Common myeloid progenitor, CD34-positive (primary cell): Measurements from ENCODE around the gene AGBL4.

ENCODE experiments used
- CTCF ChIA-PET: fragments of 350-600 bp; sonication (Branson Sonifier 250); formaldehyde crosslinking; loops from one replicate; lab custom pipeline; 2021; ENCODE audit warnings: antibody characterized with exemption; lab: Charles Lee
- POLR2A ChIA-PET: fragments of 350-600 bp; sonication (Branson Sonifier 250); formaldehyde crosslinking; loops from one replicate; lab custom pipeline; 2021; ENCODE audit warnings: antibody characterized with exemption; lab: Charles Lee
- DNase-seq, 3 donors: peaks; one replicate each; pipeline versions ENCODE4 v3.0.0 to v3.0.0-alpha.2; 2013
- H3K27ac ChIP-seq, 2 experiments: 1 replicate in 1 of 2; 2 replicates in 1 of 2; pipeline ENCODE4 v1.7.0; 2013; ENCODE audit warnings: inconsistent platforms in 2 of 2, low read length in 2 of 2, mild to moderate bottlenecking in 2 of 2, low read depth in 1 of 2, moderate library complexity in 1 of 2; ENCODE audit not compliant: severe bottlenecking in 2 of 2, insufficient read depth in 1 of 2, poor library complexity in 1 of 2
- H3K27me3 ChIP-seq, 5 experiments: replicated peaks in 2 of 5; 1 replicate in 3 of 5; 2 replicates in 2 of 5; pipeline versions ENCODE4 v1.6.1 to v1.7.0; 2013; ENCODE audit warnings: low read length in 4 of 5, mild to moderate bottlenecking in 2 of 5, moderate library complexity in 2 of 5, inconsistent platforms in 1 of 5; ENCODE audit not compliant: insufficient read depth in 5 of 5, control insufficient read depth in 4 of 5
- H3K36me3 ChIP-seq, 4 experiments: 1 replicate in 2 of 4; 2 replicates in 2 of 4; pipeline versions ENCODE4 v1.6.1 to v1.7.0; 2013; ENCODE audit warnings: low read length in 3 of 4, control low read depth in 1 of 4, mild to moderate bottlenecking in 1 of 4; ENCODE audit not compliant: control insufficient read depth in 4 of 4, insufficient read depth in 4 of 4
- H3K4me1 ChIP-seq, 4 experiments: 1 replicate in 3 of 4; 2 replicates in 1 of 4; pipeline versions ENCODE4 v1.6.1 to v1.7.1; 2013; ENCODE audit warnings: low read length in 3 of 4, mild to moderate bottlenecking in 3 of 4, control low read depth in 1 of 4, inconsistent platforms in 1 of 4, moderate library complexity in 1 of 4; ENCODE audit not compliant: control insufficient read depth in 4 of 4, insufficient read depth in 4 of 4; ENCODE audit errors: control extremely low read depth in 1 of 4
- H3K4me3 ChIP-seq, 7 experiments: 1 replicate in 4 of 7; 2 replicates in 3 of 7; pipeline versions ENCODE4 v1.5.1 to v1.7.0; 2013; ENCODE audit warnings: mild to moderate bottlenecking in 7 of 7, low read length in 6 of 7, moderate library complexity in 6 of 7, inconsistent platforms in 2 of 7, low read depth in 2 of 7, control low read depth in 1 of 7; ENCODE audit not compliant: insufficient read depth in 4 of 7, control insufficient read depth in 1 of 7; ENCODE audit errors: extremely low read depth in 1 of 7
- H3K9me3 ChIP-seq, 5 experiments: 1 replicate in 4 of 5; 2 replicates in 1 of 5; pipeline versions ENCODE4 v1.6.1 to v1.7.1; 2013; ENCODE audit warnings: low read length in 4 of 5, mild to moderate bottlenecking in 2 of 5, inconsistent platforms in 1 of 5, low read depth in 1 of 5, moderate library complexity in 1 of 5; ENCODE audit not compliant: control insufficient read depth in 4 of 5, insufficient read depth in 2 of 5; ENCODE audit errors: control extremely low read depth in 1 of 5
- WGBS: methylation state at CpG from one replicate; pipeline ENCODE4 v1.1.5; 2013; ENCODE audit not compliant: insufficient coverage; 5-methylcytosine and 5-hydroxymethylcytosine counted together

AGBL4 gene

DNA sequence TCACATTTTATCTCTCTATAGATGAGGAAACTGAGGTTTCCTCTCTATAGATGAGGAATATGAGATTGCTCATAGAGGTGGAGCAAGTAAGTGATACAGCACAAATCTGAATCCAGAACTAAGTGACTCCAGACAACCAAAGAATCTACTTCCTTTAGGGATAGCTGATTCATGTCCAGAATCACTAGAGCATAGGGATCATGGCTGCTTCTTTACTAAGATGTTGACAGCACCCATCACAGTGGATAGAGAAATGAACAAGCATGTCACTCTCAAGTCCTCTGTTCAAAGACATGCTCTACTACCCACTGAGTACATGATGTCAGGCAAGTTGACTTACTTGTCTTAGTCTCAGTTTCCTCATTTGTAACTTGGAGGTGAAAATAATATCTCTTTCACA is 1435.7 kb downstream of the AGBL4 start:
- H3K27ac ChIP-seq: no peak overlapping the region
- ChIA-PET CTCF (no interaction called here), POLR2A (no interaction called here)
- no peak overlapping the region for H3K4me3 ChIP-seq
- H3K27me3 ChIP-seq: peaks cover 0 to 3% (median 0%) of the 10 kb centered on the region in 5 experiments
- no peaks in the 10 kb centered on the region for H3K36me3 ChIP-seq
- H3K9me3 ChIP-seq: no peaks in the 10 kb centered on the region
- no peaks in the 10 kb centered on the region for H3K4me1 ChIP-seq
- DNase-seq: no peak

DNA sequence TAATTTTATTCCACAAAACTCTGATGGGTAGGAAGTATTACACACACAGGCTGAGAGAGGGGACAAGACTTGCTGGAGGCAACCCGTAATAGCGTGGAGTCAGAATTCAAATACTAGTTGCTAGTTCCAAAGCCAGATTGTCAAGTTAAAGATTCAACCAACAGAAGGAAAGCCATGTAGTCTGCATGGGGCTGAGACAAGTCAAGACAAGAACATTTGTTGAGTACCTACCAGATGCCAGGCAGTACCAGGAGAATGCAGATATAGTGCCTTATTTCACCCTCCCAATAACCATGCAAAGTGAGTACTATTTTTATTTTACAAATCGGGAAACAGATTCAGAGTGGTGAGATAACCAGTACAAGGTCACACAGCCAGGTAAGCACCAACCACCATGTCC is 1441.3 kb downstream of the AGBL4 start:
- ChIA-PET POLR2A (no interaction called here), CTCF (interaction anchor here (0.6 to 1.0 kb wide), 2 partner anchors 10 to 1797 kb away, joined by 3 read pairs; no protein-coding TSS in a partner anchor)
- Histone ChIP-seq H3K4me1 (no peaks in the 10 kb centered on the region), H3K4me3 (no peak overlapping the region), H3K9me3 (no peaks in the 10 kb centered on the region), H3K27me3 (peaks cover 0 to 3% (median 0%) of the 10 kb centered on the region in 5 experiments), H3K27ac (no peak overlapping the region), H3K36me3 (no peaks in the 10 kb centered on the region)
- DNase-seq: no peak
- WGBS: 100% methylated on average over 2 of the region's 3 CpGs

DNA sequence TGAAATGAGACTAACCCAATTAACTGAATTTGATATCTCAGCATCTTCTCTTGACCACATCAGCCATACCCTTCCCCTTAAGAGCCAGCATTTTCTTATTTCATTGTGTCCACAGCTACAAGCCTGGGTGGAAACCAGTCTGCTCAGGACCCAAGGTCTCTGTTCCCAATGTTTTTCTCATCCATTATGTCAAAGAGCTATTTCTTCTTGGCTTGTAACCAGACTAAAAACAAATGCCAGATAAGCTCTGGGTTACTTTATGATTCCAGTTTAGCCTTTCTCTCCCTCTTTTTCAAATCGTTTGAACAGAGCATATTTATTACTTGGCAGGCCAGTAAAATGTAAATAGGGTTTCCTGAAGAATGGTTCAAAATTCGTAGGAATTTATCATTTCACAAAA is 1442.5 kb downstream of the AGBL4 start:
- Histone ChIP-seq H3K4me3 (no peak overlapping the region), H3K27me3 (peaks cover 0 to 1% (median 0%) of the 10 kb centered on the region in 5 experiments), H3K9me3 (no peaks in the 10 kb centered on the region), H3K4me1 (peaks cover 0 to 5% (median 0%) of the 10 kb centered on the region in 4 experiments), H3K27ac (no peak overlapping the region), H3K36me3 (no peaks in the 10 kb centered on the region)
- WGBS: no CpG with 5 or more reads among the region's 2 CpGs
- DNase-seq: no peak
- ChIA-PET POLR2A (no interaction called here), CTCF (no interaction called here)

DNA sequence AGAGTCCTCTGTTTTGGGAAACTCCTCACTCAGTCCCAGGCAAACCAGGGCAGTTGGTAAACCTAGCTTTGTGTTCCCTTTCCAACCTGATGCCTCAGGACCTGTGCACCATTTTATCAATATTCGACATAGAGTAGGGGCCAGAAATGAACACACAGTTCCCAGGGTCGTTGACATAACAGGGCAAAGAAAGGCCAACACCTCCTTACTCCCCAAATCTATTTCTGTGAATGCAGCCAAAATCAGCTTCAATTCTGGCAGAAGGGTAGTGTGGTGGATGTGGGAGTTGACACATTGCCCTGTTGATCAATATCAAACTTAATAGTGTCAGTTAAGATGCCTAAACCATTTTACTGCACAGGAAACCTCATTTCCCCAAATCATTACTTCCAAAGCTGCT is 1447.2 kb downstream of the AGBL4 start:
- Histone ChIP-seq H3K4me3 (no peak overlapping the region), H3K36me3 (no peaks in the 10 kb centered on the region), H3K4me1 (peaks cover 0 to 5% (median 0%) of the 10 kb centered on the region in 4 experiments), H3K27me3 (peaks cover 0 to 2% (median 0%) of the 10 kb centered on the region in 5 experiments), H3K27ac (no peak overlapping the region), H3K9me3 (no peaks in the 10 kb centered on the region)
- WGBS: 100% methylated on average over 1 of the region's 2 CpGs
- ChIA-PET POLR2A (no interaction called here), CTCF (interaction anchor here (1.0 to 1.7 kb wide), 6 partner anchors 8 to 122 kb away, joined by 3 to 4 read pairs (median 3); no protein-coding TSS in a partner anchor)
- DNase-seq: peak in 2 of 3 donors; percentile 13 to 22

- POLR2A ChIA-PET: no interaction called here
- CTCF ChIA-PET: interaction anchor here (0.5 to 2.5 kb wide), 12 partner anchors 9 to 932 kb away, joined by 3 to 11 read pairs (median 4); no protein-coding TSS in a partner anchor
- H3K27ac ChIP-seq: no peak overlapping the region
- 43% methylated on average over 4 of the region's 7 CpGs for WGBS
- DNase-seq: peak; percentile 57 to 80 (median 75)
- no peaks in the 10 kb centered on the region for H3K36me3 ChIP-seq
- H3K9me3 ChIP-seq: no peaks in the 10 kb centered on the region
- H3K4me1 ChIP-seq: peaks cover 0 to 5% (median 0%) of the 10 kb centered on the region in 4 experiments
- no peak overlapping the region for H3K4me3 ChIP-seq
- H3K27me3 ChIP-seq: peaks cover 0 to 4% (median 0%) of the 10 kb centered on the region in 5 experiments
These were observed 1451.0 kb downstream of the AGBL4 start for GRCh38 chr1:48572646-48573258.

DNA sequence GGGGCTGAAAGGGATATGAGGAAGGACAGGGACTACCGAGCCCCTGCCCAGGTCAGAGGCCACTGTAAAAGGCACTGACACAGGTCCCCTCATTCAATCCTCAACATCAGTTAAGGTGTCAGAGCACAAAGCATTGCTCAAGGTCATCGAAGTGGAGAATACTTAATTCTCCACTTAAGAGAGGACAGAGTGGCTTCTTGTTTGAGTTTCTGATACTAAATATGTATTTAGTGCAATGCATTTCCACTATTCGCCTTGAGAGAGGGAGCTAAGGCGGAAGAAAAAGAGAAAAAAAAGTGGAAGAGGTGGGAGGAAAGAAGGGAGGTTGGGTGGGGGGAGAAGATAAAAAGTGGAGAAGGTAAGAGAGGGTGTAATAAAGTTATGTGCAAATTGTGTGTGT is 1451.6 kb downstream of the AGBL4 start:
- 100% methylated on average over 3 of the region's 4 CpGs for WGBS
- CTCF ChIA-PET: interaction anchor here (0.9 to 2.5 kb wide), 6 partner anchors 10 to 252 kb away, joined by 3 to 11 read pairs (median 4); no protein-coding TSS in a partner anchor

DNA sequence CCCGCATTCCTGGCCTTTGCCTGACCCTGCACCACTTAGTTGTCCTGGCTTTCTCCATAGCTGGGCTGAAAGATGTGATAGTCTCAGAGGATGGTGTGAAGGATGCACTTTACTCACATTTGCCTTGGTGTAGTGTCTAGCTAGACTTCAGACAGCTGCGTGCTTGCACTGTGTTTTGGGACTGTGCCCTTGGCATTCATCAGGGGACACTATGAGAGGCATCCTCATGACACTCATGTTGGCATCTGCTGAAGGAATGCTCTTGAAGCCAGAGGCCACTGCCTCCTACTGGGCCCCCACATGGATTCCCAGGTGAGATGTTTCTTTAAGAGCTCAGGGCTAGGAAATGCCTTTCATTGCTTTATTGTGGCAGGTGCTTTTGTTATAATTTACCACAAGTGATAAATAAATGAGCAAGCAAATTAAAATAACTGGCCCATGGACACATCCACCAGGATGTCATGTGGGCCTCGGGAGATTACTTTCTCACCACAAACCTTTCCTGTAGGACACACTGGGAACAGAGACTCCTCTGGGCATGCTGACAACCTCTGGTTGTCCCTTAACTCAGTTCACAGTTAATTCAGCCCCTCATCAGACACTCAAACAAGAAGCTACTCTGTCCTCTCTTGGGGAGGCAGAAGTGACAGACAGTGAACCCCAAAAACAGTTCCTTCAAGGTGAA is 1452.3 kb downstream of the AGBL4 start:
- Histone ChIP-seq H3K9me3 (no peaks in the 10 kb centered on the region), H3K36me3 (no peaks in the 10 kb centered on the region), H3K27ac (no peak overlapping the region), H3K4me3 (no peak overlapping the region), H3K4me1 (peaks cover 0 to 1% (median 0%) of the 10 kb centered on the region in 4 experiments), H3K27me3 (peaks cover 0 to 4% (median 0%) of the 10 kb centered on the region in 5 experiments)
- no peak for DNase-seq
- POLR2A ChIA-PET: no interaction called here
- CTCF ChIA-PET: interaction anchor here (2.1 to 2.5 kb wide), 2 partner anchors 20 to 126 kb away, joined by 9 to 11 read pairs; no protein-coding TSS in a partner anchor
- WGBS: 85% methylated on average over 3 of the region's 3 CpGs

More for the DNA sequence above, 1451.6 kb downstream of the AGBL4 start:
- POLR2A ChIA-PET: no interaction called here
- H3K27me3 ChIP-seq: peaks cover 0 to 4% (median 0%) of the 10 kb centered on the region in 5 experiments
- H3K36me3 ChIP-seq: no peaks in the 10 kb centered on the region
- H3K9me3 ChIP-seq: no peaks in the 10 kb centered on the region
- H3K4me3 ChIP-seq: no peak overlapping the region
- peaks cover 0 to 5% (median 0%) of the 10 kb centered on the region in 4 experiments for H3K4me1 ChIP-seq
- no peak for DNase-seq
- no peak overlapping the region for H3K27ac ChIP-seq
